Activated CD4-positive, alpha-beta T cell treated with anti-CD3 and anti-CD28 coated beads for 24 hours (primary cell): ENCODE measurements around the gene TAPT1.

Experiments used
- DNase-seq, 2 donors: peaks; one replicate each; pipeline ENCODE4 v3.0.0-alpha.2; 2020; ENCODE audit warnings: low read depth in 2 of 2

The TAPT1 gene

GRCh38 chr4:16245241-16245640, 19.0 kb upstream of the TAPT1 start:
- no peak for DNase-seq

- DNase-seq = no peak
Observed at GRCh38 chr4:16243285-16243684, 17.0 kb upstream of the TAPT1 start.

GRCh38 chr4:16240300-16240699, 14.0 kb upstream of the TAPT1 start:
- no peak for DNase-seq

GRCh38 chr4:16239086-16239485, 12.8 kb upstream of the TAPT1 start:
- DNase-seq = no peak

GRCh38 chr4:16238327-16238726, 12.1 kb upstream of the TAPT1 start:
- no peak for DNase-seq

- DNase-seq = no peak
Observed at GRCh38 chr4:16237715-16238114, 11.4 kb upstream of the TAPT1 start.

GRCh38 chr4:16236402-16237023, 10.2 kb upstream of the TAPT1 start:
- no peak for DNase-seq

GRCh38 chr4:16235209-16235608, 8.9 kb upstream of the TAPT1 start:
- no peak for DNase-seq

GRCh38 chr4:16233569-16234177, 7.4 kb upstream of the TAPT1 start:
- DNase-seq = no peak

GRCh38 chr4:16231570-16232245, 5.4 kb upstream of the TAPT1 start:
- DNase-seq = no peak

- no peak for DNase-seq
Observed at GRCh38 chr4:16230308-16230707, 4.0 kb upstream of the TAPT1 start.

GRCh38 chr4:16229604-16230003, 3.3 kb upstream of the TAPT1 start:
- DNase-seq = no peak

- peak in 1 of 2 donors; percentile 2 for DNase-seq
Observed at GRCh38 chr4:16227462-16227868, 1.2 kb upstream of the TAPT1 start.

- peak; percentile 9 to 17 for DNase-seq
Observed at GRCh38 chr4:16226816-16227461, 668 bp upstream of the TAPT1 start.

- DNase-seq = no peak
Observed at GRCh38 chr4:16225167-16225862, 956 bp downstream of the TAPT1 start.

- DNase-seq = no peak
Observed at GRCh38 chr4:16224264-16225166, 1.8 kb downstream of the TAPT1 start.

GRCh38 chr4:16222957-16223527, 3.2 kb downstream of the TAPT1 start:
- DNase-seq = no peak

GRCh38 chr4:16218950-16219349, 7.3 kb downstream of the TAPT1 start:
- DNase-seq = no peak

GRCh38 chr4:16217300-16218051, 8.8 kb downstream of the TAPT1 start:
- no peak for DNase-seq

GRCh38 chr4:16213121-16213520, 13.2 kb downstream of the TAPT1 start:
- no peak for DNase-seq
